Activated CD8-positive, alpha-beta memory T cell treated with anti-CD3 and anti-CD28 coated beads, Interleukin-2, amount 50 U/mL, for 4 hours (primary cell): ENCODE data around the gene NT5E.
"Not testable (repeated sequence)": the region's sequence is repeated elsewhere in the genome, so short reads cannot be mapped to it uniquely, and the experiment has no call there.

Experiments used
- DNase-seq: peaks from one replicate; pipeline ENCODE4 v3.0.0-alpha.2; 2020

The NT5E gene

DNA sequence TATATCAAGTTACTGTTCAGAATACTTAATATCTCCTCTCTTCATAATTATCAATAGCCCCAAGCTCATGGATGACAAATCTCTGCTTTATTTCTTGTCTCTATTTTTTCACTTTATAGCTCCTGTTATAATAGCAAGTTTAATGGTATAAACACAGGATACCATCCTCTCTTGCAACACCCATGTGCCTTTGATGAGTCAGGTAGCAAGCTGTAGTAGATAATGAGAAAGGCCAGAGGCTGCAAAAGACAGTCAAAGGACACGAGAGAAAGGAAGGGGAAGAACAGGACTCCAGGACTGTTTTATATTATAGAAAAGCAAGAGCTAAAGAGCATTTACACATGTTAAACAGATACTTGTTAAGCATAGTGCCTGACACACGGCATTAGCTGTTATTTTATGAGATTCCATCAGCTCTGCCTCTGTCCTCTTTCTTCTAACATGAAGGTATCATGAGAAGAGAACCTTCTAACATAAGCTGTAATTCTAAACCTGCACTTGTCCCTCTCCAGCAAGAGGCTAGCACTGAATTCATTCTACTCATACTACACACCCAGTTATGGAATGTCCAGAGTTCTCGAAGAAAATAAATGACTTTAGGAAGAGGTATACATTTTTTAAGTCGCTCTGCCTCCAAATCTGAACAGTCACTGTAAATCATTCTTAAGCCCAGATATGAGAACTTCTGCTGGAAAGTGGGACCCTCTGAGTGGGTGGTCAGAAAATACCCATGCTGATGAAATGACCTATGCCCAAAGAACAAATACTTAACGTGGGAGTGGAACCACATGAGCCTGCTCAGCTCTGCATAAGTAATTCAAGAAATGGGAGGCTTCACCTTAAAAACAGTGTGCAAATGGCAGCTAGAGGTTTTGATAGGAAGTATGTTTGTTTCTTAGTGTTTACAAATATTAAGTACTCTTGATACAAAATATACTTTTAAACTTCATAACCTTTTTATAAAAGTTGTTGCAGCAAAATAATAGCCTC is 45.0 kb downstream of the NT5E start:
- no peak for DNase-seq

DNA sequence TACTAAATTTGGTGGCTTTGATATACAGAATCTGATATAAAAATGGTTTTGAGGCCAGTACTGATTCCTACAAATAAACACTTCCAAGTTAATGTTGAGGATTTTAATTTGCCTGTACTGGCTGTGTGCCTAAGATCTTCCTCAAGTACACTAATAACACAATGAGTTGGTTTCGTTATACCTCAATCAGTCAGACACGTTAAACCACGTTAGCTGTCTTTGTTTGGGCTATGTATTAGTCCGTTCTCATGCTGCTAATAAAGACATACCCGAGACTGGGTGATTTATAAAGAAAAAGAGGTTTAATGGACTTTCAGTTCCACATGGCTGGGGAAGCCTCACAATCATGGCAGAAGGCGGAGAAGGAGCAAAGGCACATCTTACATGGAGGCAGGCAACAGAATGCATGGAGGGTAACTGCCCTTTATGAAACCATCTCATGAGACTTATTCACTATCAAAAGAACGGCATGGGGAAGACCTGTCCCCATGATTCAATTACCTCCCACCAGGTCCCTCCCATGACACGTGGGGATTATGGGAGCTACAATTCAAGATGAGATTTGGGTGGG is 46.2 kb downstream of the NT5E start:
- DNase-seq: no peak

DNA sequence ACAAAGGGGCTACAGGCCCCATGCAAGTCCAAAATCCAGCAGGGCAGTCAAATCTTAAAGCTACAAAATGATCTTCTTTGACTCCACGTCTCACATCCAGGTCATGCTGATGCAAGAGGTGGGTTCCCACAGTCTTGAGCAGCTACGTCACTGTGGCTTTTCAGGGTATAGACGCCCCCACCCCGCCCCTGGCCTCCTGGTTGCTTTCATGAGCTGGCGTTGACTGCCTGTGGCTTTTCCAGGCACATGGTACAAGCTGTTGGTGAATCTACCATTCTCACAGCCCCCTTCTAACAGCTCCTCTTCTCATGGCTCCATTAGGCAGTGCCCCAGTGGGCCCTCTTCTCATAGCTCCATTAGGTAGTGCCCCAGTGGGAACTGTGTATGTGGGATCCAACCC is 47.0 kb downstream of the NT5E start:
- DNase-seq: no peak

DNA sequence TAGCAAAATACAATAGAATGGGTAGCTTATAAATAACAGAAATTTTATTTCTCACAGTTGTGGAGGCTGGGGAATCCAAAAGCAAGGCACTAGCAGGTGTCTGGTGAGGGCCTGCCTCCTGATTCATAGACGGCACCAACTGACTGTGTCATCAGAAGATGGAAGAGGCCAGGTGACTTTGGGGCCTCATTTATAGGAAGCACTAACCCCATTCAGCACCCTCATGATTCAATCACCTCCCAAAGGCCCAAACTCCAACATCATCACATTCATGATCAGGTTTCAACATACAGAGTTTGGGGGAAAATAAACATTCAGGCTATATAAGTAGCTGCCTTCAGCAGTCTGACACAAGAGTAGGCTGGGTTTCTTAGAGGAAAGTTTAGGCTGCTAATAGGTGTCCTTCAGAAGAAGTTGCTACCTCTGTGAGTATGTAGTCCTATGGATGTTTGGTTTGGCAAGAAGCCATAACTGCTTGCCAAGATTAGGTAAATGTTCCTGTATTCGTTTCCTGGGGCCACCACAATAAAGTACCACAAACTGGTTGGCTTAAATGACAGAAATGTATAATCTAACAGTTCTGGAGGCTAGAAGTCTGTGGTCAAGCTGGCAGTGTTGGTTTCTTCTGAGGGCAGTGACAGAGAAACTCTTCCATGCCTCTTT is 48.8 kb downstream of the NT5E start:
- no peak for DNase-seq

DNA sequence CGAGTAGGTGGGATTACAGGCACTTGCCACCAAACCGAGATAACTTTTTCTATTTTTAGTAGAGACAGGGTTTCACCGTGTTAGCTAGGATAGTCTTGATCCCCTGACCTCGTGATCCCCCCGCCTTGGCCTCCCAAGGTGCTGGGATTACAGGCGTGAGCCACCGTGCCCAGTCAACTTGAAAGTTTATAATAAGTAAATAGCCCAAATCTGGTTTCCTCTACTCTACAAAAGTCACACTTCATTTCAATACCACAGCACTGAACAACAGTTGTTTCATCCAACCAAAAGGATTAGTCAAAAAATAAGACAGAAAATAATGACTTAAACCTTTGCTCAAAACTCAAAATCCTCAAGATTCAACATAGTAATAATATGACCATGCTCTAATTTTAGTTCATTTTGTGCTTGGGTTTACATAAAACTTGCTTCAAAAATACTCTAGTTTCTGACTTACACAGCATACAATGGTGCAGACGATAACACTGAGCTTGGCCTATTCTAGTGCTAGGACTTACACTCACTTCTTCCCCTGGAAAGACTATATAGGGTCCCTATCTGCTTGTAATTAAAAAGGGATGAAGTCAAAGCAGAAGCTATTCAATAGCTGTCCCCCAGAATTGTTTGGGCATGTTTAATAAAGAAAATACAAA is 56.7 kb downstream of the NT5E start:
- no peak for DNase-seq

DNA sequence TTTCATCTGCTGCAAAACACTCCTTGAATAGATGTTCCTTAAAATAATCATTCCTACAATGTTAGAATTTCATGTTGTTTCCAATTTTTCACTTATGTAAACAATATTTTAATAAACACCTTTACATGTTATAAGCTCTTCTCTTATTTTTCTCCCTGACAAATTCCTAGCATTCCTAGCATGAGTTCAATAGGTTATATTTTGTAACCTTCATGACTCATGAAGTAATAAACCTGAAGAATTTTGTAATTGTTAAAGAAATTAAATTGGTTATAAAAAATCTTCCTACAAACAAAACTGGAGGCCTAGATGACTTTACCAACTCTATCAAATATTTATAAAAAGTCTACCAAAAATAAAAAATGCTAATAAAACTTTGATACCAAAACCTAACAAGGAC is 66.3 kb downstream of the NT5E start:
- DNase-seq: no peak

DNA sequence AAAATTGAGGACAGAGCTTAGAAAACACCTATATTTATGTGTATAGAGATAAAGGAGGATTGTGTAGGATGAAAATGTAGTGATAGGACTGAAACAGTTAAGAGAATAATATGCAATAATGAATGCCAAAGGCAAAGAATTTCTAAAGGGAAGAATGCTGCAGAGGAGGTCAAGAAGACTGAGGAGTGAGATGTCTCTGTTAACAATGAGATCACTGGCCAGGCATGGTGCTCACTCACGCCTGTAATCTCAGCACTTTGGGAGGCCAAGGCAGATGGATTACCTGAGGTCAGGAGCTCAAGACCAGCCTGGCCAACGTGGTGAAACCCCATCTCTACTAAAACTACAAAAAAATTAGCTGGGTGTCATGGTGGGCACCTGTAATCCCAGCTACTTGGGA is 74.4 kb downstream of the NT5E start:
- not testable (repeated sequence) for DNase-seq

DNA sequence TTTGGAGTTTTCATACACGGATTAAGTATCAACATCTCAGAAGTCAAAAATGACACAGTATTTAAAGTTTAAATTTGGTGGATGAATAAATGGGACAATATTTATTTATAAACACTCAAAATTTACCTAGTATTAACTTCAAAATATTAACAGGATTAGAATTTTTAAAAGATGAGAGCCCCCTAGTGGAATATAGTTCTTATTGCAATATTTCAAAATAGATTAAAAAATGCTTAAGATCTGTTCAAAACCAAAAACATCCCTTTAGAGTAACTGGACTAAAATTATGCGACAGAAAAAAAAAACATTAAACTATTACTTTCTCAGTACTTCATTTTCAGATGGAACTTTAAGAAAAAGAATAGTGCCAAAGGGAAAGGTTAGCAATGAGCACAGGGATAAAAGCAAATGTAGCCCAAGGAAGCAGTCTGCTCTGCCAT is 87.2 kb downstream of the NT5E start:
- DNase-seq: no peak

DNA sequence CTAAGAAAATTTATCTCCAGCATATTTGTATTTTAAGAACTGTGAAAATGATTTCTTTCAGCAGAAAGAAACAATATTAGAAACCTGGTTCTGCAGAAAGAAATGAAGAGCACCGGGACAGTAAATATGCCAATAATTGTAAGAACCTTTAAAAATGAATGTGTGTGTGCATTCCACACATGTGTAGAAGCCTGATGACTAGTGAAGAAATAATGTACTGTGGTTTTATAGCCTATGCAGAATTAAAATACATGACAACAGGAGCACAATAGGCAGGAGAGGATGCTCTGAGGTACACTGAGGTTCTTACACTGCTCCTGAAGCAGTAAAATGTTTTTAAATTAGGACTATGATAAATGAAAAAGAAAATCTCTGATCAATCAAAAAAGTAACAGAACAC is 94.9 kb downstream of the NT5E start:
- no peak for DNase-seq
